H9 (cell line): ENCODE data around the gene FAT3. TPM values are rescaled to one million over a fixed set of nuclear protein-coding genes. Genes with fewer than 3 reads are reported as not detected.

Experiments used
- DNase-seq: peaks from one replicate; pipeline ENCODE4 v3.0.0-alpha.2; 2017
- H2AFZ ChIP-seq: one replicate; pipeline ENCODE4 v1.6.1; 2013; ENCODE audit warnings: mild to moderate bottlenecking, low read length, control low read depth, moderate library complexity
- H2AK5ac ChIP-seq: 2 replicates; pipeline ENCODE4 v1.6.1; 2013; ENCODE audit warnings: low read length, control low read depth, mixed read lengths; ENCODE audit not compliant: insufficient read length
- H2BK120ac ChIP-seq: one replicate; pipeline ENCODE4 v1.6.1; 2013; ENCODE audit warnings: low read depth, mild to moderate bottlenecking, low read length, control low read depth, inconsistent platforms; ENCODE audit not compliant: poor library complexity, severe bottlenecking
- H2BK12ac ChIP-seq: 2 replicates; pipeline ENCODE4 v1.6.1; 2013; ENCODE audit warnings: low read length, control low read depth, mixed read lengths, low read depth; ENCODE audit not compliant: insufficient read length
- H2BK15ac ChIP-seq: 2 replicates; pipeline ENCODE4 v1.6.1; 2013; ENCODE audit warnings: low read depth, low read length, control low read depth
- H2BK20ac ChIP-seq: one replicate; pipeline ENCODE4 v1.6.1; 2013; ENCODE audit warnings: low read depth, mild to moderate bottlenecking, low read length, control low read depth, inconsistent platforms; ENCODE audit not compliant: poor library complexity, severe bottlenecking
- H2BK5ac ChIP-seq: 2 replicates; pipeline ENCODE4 v1.6.1; 2013; ENCODE audit warnings: low read length, control low read depth, mixed read lengths; ENCODE audit not compliant: insufficient read length
- H3K14ac ChIP-seq: 2 replicates; pipeline ENCODE4 v1.6.1; 2013; ENCODE audit warnings: low read length, control low read depth; ENCODE audit not compliant: insufficient read depth
- H3K18ac ChIP-seq: 2 replicates; pipeline ENCODE4 v1.6.1; 2013; ENCODE audit warnings: low read depth, mild to moderate bottlenecking, mixed read lengths, low read length, control low read depth; ENCODE audit not compliant: insufficient read length
- H3K23ac ChIP-seq: 2 replicates; pipeline ENCODE4 v1.6.1; 2013; ENCODE audit warnings: low read length, control low read depth, mixed read lengths, low read depth; ENCODE audit not compliant: insufficient read length
- H3K23me2 ChIP-seq: 2 replicates; pipeline ENCODE4 v1.6.1; 2013; ENCODE audit warnings: low read depth, mild to moderate bottlenecking, mixed read lengths, low read length, control low read depth; ENCODE audit not compliant: insufficient read length, poor library complexity, severe bottlenecking
- H3K27ac ChIP-seq: 2 replicates; pipeline ENCODE4 v1.5.1; 2013; ENCODE audit warnings: low read length, control low read depth, mixed read lengths, low read depth; ENCODE audit not compliant: insufficient read length
- H3K27me3 ChIP-seq: 2 replicates; pipeline ENCODE4 v1.6.1; 2013; ENCODE audit warnings: low read length, control low read depth, inconsistent platforms; ENCODE audit not compliant: insufficient read depth
- H3K4ac ChIP-seq: 2 replicates; pipeline ENCODE4 v1.6.1; 2013; ENCODE audit warnings: low read depth, mild to moderate bottlenecking, control low read depth, inconsistent platforms, low read length, moderate library complexity
- H3K4me1 ChIP-seq: 2 replicates; pipeline ENCODE4 v1.6.1; 2013; ENCODE audit warnings: low read length, control low read depth, inconsistent platforms; ENCODE audit not compliant: insufficient read depth
- H3K4me2 ChIP-seq: 2 replicates; pipeline ENCODE4 v1.6.1; 2013; ENCODE audit warnings: low read length, control low read depth, mixed read lengths; ENCODE audit not compliant: insufficient read length, insufficient read depth
- H3K56ac ChIP-seq: 2 replicates; pipeline ENCODE4 v1.6.1; 2013; ENCODE audit warnings: low read depth, mild to moderate bottlenecking, mixed read lengths, low read length, control low read depth; ENCODE audit not compliant: insufficient read length
- H3K79me1 ChIP-seq: 2 replicates; pipeline ENCODE4 v1.6.1; 2013; ENCODE audit warnings: low read depth, mild to moderate bottlenecking, moderate library complexity, low read length, control low read depth, inconsistent platforms; ENCODE audit not compliant: insufficient read depth, poor library complexity, severe bottlenecking
- H3K79me2 ChIP-seq: 2 replicates; pipeline ENCODE4 v1.6.1; 2013; ENCODE audit warnings: low read length, control low read depth, inconsistent platforms; ENCODE audit not compliant: insufficient read depth
- H3K9ac ChIP-seq: 2 replicates; pipeline ENCODE4 v1.6.1; 2013; ENCODE audit warnings: low read length, control low read depth, mixed read lengths; ENCODE audit not compliant: insufficient read length; ENCODE audit errors: extremely low read depth
- H3K9me3 ChIP-seq: one replicate; pipeline ENCODE4 v1.6.1; 2013; ENCODE audit warnings: low read depth, low read length, inconsistent platforms; ENCODE audit not compliant: control insufficient read depth
- H3T11ph ChIP-seq: one replicate; pipeline ENCODE4 v1.6.1; 2013; ENCODE audit warnings: mild to moderate bottlenecking, low read length, control low read depth, inconsistent platforms
- H4K20me1 ChIP-seq: one replicate; pipeline ENCODE4 v1.6.1; 2013; ENCODE audit not compliant: control insufficient read depth, insufficient read length, insufficient read depth
- H4K5ac ChIP-seq: 2 replicates; pipeline ENCODE4 v1.6.1; 2013; ENCODE audit warnings: low read depth, mild to moderate bottlenecking, mixed read lengths, low read length, control low read depth; ENCODE audit not compliant: insufficient read length
- H4K8ac ChIP-seq: replicated peaks from 2 replicates; pipeline ENCODE4 v1.6.1; 2013; ENCODE audit warnings: low read length, control low read depth, mixed read lengths, low read depth; ENCODE audit not compliant: insufficient read length
- H4K91ac ChIP-seq: 2 replicates; pipeline ENCODE4 v1.6.1; 2013; ENCODE audit warnings: low read depth, mild to moderate bottlenecking, moderate library complexity, mixed read lengths, low read length, control low read depth; ENCODE audit not compliant: insufficient read length
- H3K27ac Mint-ChIP-seq, 3 experiments: 2 replicates in 2 of 3; 3 replicates in 1 of 3; pipeline ENCODE4 v1.8.0; 2020 to 2021; ENCODE audit warnings: mixed read lengths in 3 of 3, mild to moderate bottlenecking in 1 of 3, moderate library complexity in 1 of 3
- H3K27me3 Mint-ChIP-seq: 2 replicates; pipeline ENCODE4 v1.8.0; 2021; ENCODE audit warnings: low read depth, mild to moderate bottlenecking, moderate library complexity, mixed read lengths
- H3K36me3 Mint-ChIP-seq, 3 experiments: 2 replicates in 2 of 3; 3 replicates in 1 of 3; pipeline ENCODE4 v1.8.0; 2020 to 2021; ENCODE audit warnings: low read depth in 3 of 3, mixed read lengths in 3 of 3; ENCODE audit not compliant: insufficient read depth in 1 of 3
- H3K4me1 Mint-ChIP-seq, 2 experiments: 2 replicates each; pipeline ENCODE4 v1.8.0; 2020; ENCODE audit warnings: mixed read lengths in 2 of 2
- H3K4me3 Mint-ChIP-seq, 2 experiments: 2 replicates in 1 of 2; 3 replicates in 1 of 2; pipeline ENCODE4 v1.8.0; 2020 to 2021; ENCODE audit warnings: mild to moderate bottlenecking in 2 of 2, mixed read lengths in 2 of 2, moderate library complexity in 1 of 2
- H3K9me3 Mint-ChIP-seq, 2 experiments: 2 replicates in 1 of 2; 3 replicates in 1 of 2; pipeline ENCODE4 v1.8.0; 2020; ENCODE audit warnings: mild to moderate bottlenecking in 2 of 2, mixed read lengths in 2 of 2, moderate library complexity in 1 of 2
- CTCF ChIP-seq: fragments of 200-600 bp; sonication (generic); conservative IDR thresholded peaks from 3 replicates; pipeline ENCODE4 v1.8.0; 2021; ENCODE audit warnings: antibody characterized with exemption, mild to moderate bottlenecking
- WGBS: extraction: QIAGEN DNeasy Blood & Tissue Kit; methylation state at CpG from one replicate; pipeline ENCODE4 v1.1.7; 2013; ENCODE audit warnings: missing lambda C conversion rate, low lambda C conversion rate, mixed read lengths; ENCODE audit not compliant: insufficient read length; ENCODE audit errors: extremely low coverage; 5-methylcytosine and 5-hydroxymethylcytosine counted together
- total RNA-seq: library from RNA; stranded (reverse); gene quantifications from 2 replicates; pipeline ENCODE4 v1.2.1, GENCODE V29; 2021

The FAT3 gene
- total RNA-seq, 1 experiment from 2014 or later = 19.1 TPM

- H3K27me3 Mint-ChIP-seq = no peaks in the 10 kb centered on the region
- no CpG with 5 or more reads among the region's 2 CpGs for WGBS
- no peak overlapping the region for H3K27ac ChIP-seq
- H2BK20ac ChIP-seq = no peak overlapping the region
- H3K9ac ChIP-seq = no peak overlapping the region
- H3K4me3 Mint-ChIP-seq = no peak overlapping the region
- TF ChIP-seq CTCF = no peak
- no peaks in the 10 kb centered on the region for H3K23me2 ChIP-seq
- no peak overlapping the region for H2AK5ac ChIP-seq
- H3K14ac ChIP-seq = no peak overlapping the region
- H3K9me3 ChIP-seq = no peaks in the 10 kb centered on the region
- H3K4me2 ChIP-seq = no peak overlapping the region
- H3K79me2 ChIP-seq = peaks cover 10% of the 10 kb centered on the region; the same call in 1 of the 2 replicates
- H3K9me3 Mint-ChIP-seq = no peaks in the 10 kb centered on the region
- no peak overlapping the region for H4K91ac ChIP-seq
- H3K27ac Mint-ChIP-seq = no peak overlapping the region
- no peak overlapping the region for H3T11ph ChIP-seq
- peaks cover 7% of the 10 kb centered on the region; the same call in 1 of the 2 replicates for H3K4me1 ChIP-seq
- H2AFZ ChIP-seq = no peak overlapping the region
- H4K20me1 ChIP-seq = no peaks in the 10 kb centered on the region
- peaks cover 5% of the 10 kb centered on the region for H3K79me1 ChIP-seq
- H4K8ac ChIP-seq = no peak overlapping the region
- H2BK5ac ChIP-seq = no peak overlapping the region
- H3K4me1 Mint-ChIP-seq = peaks cover 25 to 38% of the 10 kb centered on the region in 2 experiments
- no peak overlapping the region for H3K23ac ChIP-seq
- H3K18ac ChIP-seq = no peak overlapping the region
- no peak overlapping the region for H3K56ac ChIP-seq
- no peak for DNase-seq
- H2BK15ac ChIP-seq = no peak overlapping the region
- no peaks in the 10 kb centered on the region for H3K27me3 ChIP-seq
- no peak overlapping the region for H3K4ac ChIP-seq
- H4K5ac ChIP-seq = no peak overlapping the region
- no peak overlapping the region for H2BK120ac ChIP-seq
- no peak overlapping the region for H2BK12ac ChIP-seq
- no peaks in the 10 kb centered on the region; a peak in 1 of 7 replicates for H3K36me3 Mint-ChIP-seq
These were observed 39.7 kb downstream of the FAT3 start for GRCh38 chr11:92264350-92264749.
